ENCODE results near the gene ZNF691. TPM values are rescaled to one million over a fixed set of nuclear protein-coding genes. Genes with fewer than 3 reads are reported as not detected.

Gene ZNF691
- total RNA-seq, 6 donors from 2014 or later, result 7.0 to 17.8 (median 9.4) TPM

DNA sequence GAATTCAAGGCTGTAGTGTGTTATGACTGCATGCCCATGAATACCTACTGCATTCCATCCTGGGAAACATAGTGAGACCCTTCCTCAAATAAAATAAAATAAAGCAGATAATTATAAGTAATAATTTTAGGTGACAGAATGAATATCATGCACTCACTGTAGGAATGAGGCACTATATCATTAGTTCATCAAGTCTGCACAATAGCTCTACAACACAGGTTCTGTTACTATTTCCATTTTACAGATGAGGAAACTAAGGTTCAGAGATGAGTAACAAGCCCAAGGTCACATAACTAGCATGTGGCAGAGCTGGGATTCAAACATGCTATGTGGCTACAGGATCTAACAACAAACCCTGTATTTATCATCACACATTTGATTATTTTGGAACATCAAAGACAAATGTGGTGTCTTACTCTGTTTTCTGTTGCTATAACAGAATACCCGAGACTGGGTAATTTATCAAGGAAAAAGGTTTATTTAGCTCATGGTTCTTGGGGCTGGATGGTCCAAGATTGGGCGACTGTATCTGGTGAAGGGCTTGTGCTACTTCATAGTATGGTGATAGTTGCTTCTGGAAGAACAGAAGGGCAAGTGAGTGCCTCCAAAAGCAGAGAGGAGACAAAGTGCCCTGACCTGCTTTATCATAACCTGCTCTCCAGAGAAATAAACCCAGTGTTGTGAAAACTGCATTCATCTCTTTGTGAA is 4.8 kb upstream of the ZNF691 start:
- no peak overlapping the region for H3K27ac ChIP-seq
- no peak for ATAC-seq (ENCODE audit: low FRiP score in 2 of 2)
- H3K4me1 ChIP-seq, result peaks cover 4 to 12% (median 6%) of the 10 kb centered on the region in 4 donors

DNA sequence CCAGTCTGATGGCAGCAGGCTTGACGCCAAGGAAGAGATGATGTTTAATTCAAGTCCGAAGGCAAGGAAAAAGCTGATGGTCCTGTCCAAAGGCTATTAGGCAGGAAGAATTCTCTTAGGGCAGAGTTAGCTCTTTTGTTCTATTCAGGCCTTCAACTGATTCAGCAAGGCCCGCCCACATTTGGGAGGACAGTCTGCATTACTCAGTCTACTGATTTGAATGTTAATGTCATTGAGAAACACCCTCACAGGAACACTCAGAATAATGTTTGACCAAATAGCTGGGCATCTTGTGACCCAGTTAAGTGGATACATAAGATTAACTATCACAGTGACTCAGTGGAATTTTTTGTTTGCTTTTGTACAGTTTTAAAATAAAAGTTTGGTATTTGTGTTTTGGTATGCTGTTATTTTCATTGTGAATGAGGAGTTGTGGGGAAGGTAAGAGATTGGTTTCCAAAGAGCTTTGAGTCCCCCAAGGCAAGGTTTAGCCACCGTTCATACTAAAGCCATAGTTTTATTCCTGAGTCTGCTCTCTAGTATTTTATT is 1.7 kb upstream of the ZNF691 start:
- Histone ChIP-seq H3K9me3 (no peaks in the 10 kb centered on the region), H3K27me3 (no peaks in the 10 kb centered on the region), H3K4me1 (peaks cover 13 to 24% (median 16%) of the 10 kb centered on the region in 4 donors), H3K27ac (no peak overlapping the region), H3K36me3 (peaks cover 0 to 15% (median 5%) of the 10 kb centered on the region in 4 donors), H3K4me3 (no peak overlapping the region)
- ATAC-seq (ENCODE audit: low FRiP score in 2 of 2) (no peak), DNase-seq (peak in 1 of 2 donors; percentile 49)
- WGBS, 2 donors, result 92 to 95% methylated on average over 4 of the region's 4 CpGs
- TF ChIP-seq, protein P1, sequence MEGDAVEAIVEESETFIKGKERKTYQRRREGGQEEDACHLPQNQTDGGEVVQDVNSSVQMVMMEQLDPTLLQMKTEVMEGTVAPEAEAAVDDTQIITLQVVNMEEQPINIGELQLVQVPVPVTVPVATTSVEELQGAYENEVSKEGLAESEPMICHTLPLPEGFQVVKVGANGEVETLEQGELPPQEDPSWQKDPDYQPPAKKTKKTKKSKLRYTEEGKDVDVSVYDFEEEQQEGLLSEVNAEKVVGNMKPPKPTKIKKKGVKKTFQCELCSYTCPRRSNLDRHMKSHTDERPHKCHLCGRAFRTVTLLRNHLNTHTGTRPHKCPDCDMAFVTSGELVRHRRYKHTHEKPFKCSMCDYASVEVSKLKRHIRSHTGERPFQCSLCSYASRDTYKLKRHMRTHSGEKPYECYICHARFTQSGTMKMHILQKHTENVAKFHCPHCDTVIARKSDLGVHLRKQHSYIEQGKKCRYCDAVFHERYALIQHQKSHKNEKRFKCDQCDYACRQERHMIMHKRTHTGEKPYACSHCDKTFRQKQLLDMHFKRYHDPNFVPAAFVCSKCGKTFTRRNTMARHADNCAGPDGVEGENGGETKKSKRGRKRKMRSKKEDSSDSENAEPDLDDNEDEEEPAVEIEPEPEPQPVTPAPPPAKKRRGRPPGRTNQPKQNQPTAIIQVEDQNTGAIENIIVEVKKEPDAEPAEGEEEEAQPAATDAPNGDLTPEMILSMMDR (IDR thresholded peaks at IDR 0.05), result no peak
- TF ChIP-seq POLR2AphosphoS5 (IDR thresholded peaks at IDR 0.05), result no peak

More for the DNA sequence above, 4.8 kb upstream of the ZNF691 start:
- H3K4me3 ChIP-seq, result no peak overlapping the region
- no peaks in the 10 kb centered on the region for H3K9me3 ChIP-seq
- TF ChIP-seq EP300 (IDR thresholded peaks at IDR 0.05) (no peak), POLR2A (IDR thresholded peaks at IDR 0.05) (no peak), POLR2AphosphoS5 (IDR thresholded peaks at IDR 0.05) (no peak)
- TF ChIP-seq, protein P1 (IDR thresholded peaks at IDR 0.05), result no peak
- WGBS, 2 donors, result 94 to 96% methylated on average over 2 of the region's 2 CpGs
- no peak for DNase-seq
- H3K27me3 ChIP-seq, result no peaks in the 10 kb centered on the region
- H3K36me3 ChIP-seq, result peaks cover 0 to 9% (median 5%) of the 10 kb centered on the region in 4 donors

DNA sequence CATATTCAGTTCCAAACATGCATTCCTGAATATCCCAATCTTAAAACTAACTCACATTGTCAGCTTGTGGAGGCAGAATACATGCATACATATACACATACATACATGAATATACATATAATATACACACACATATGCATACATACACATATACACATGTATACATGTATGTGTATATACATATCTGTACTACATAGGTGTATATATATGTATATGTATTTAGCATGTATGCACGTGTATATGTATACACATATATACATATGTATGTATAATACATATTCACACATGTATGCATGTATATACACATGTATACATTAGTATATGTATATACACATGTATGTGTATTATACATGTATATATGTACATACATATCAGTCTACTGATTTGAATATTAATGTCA is 1.2 kb upstream of the ZNF691 start:
- H3K36me3 ChIP-seq, result peaks cover 0 to 15% (median 5%) of the 10 kb centered on the region in 4 donors
- H3K9me3 ChIP-seq, result no peaks in the 10 kb centered on the region
- no peak overlapping the region for H3K4me3 ChIP-seq
- no peak overlapping the region for H3K27ac ChIP-seq
- no peaks in the 10 kb centered on the region for H3K27me3 ChIP-seq
- ATAC-seq (ENCODE audit: low FRiP score in 2 of 2), result no peak
- 58 to 76% methylated on average over 1 of the region's 1 CpG for WGBS, 2 donors
- TF ChIP-seq, protein P1 (IDR thresholded peaks at IDR 0.05), result no peak
- TF ChIP-seq EP300 (IDR thresholded peaks at IDR 0.05), result no peak
- no peak for TF ChIP-seq POLR2AphosphoS5 (IDR thresholded peaks at IDR 0.05)
- TF ChIP-seq POLR2A (IDR thresholded peaks at IDR 0.05), result no peak
- DNase-seq, result no peak
- peaks cover 13 to 24% (median 16%) of the 10 kb centered on the region in 4 donors for H3K4me1 ChIP-seq

DNA sequence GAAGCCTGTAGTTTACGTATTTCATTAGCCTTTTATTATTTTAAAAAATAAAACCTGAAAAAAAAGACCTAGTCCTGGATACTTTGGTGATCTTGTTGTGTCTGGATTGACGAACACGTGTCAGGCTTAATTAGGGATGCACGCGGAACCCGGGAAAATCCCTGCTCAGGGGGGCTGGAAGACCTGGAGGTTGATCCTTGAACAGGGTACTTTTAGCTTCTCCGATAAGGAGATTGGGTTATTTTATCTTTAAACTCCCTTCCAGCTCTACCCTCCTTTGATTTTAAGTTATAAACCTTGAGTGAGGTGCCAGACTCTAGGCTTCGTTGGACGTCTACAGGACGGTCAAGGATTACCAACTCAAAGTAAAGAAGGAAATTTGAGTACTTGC is 552 bp upstream of the ZNF691 start:
- Histone ChIP-seq H3K36me3 (peaks cover under 1 to 19% (median 8%) of the 10 kb centered on the region in 4 donors), H3K4me3 (peak overlapping the region; percentile 24 to 97 (median 93)), H3K27me3 (no peaks in the 10 kb centered on the region), H3K4me1 (peaks cover 13 to 24% (median 16%) of the 10 kb centered on the region in 4 donors), H3K9me3 (no peaks in the 10 kb centered on the region), H3K27ac (peak overlapping the region in 2 of 4 donors; percentile 92 to 95)
- DNase-seq (no peak), ATAC-seq (ENCODE audit: low FRiP score in 2 of 2) (peak in 1 of 2 donors; percentile 16)
- TF ChIP-seq, protein P1 (IDR thresholded peaks at IDR 0.05), result no peak
- TF ChIP-seq POLR2AphosphoS5 (IDR thresholded peaks at IDR 0.05) (no peak), EP300 (IDR thresholded peaks at IDR 0.05) (no peak), POLR2A (IDR thresholded peaks at IDR 0.05) (no peak)
- WGBS, 2 donors, result 9 to 11% methylated on average over 10 of the region's 10 CpGs
